ENCODE measurements around the gene RNF225. TPM values are rescaled to one million over a fixed set of nuclear protein-coding genes. Genes with fewer than 3 reads are reported as not detected.
A peak's percentile ranks its signal among the peaks of the same experiment; 100 is the strongest.

RNF225 gene
- total RNA-seq, 2 donors from 2014 or later, result not detected

GRCh38 chr19:58353717-58354477 lies 41.6 kb upstream of the RNF225 start:
- ATAC-seq (ENCODE audit: insufficient number of reproducible peaks, low FRiP score, low read depth), result no peak
- no peak for TF ChIP-seq CTCF (IDR thresholded peaks at IDR 0.05)
- H3K4me3 ChIP-seq, result no peak overlapping the region
- no peaks in the 10 kb centered on the region for H3K36me3 ChIP-seq
- DNase-seq (ENCODE audit: low spot score), result no peak
- no peaks in the 10 kb centered on the region for H3K27me3 ChIP-seq (replicated peaks; ENCODE audit: insufficient read depth)
- no peaks in the 10 kb centered on the region for H3K9me3 ChIP-seq
- no peak overlapping the region for H3K27ac ChIP-seq
- peaks cover 0 to 14% of the 10 kb centered on the region in 2 donors for H3K4me1 ChIP-seq (ENCODE audit: control insufficient read depth in 1 of 2, low read depth in 2 of 2)

DNA sequence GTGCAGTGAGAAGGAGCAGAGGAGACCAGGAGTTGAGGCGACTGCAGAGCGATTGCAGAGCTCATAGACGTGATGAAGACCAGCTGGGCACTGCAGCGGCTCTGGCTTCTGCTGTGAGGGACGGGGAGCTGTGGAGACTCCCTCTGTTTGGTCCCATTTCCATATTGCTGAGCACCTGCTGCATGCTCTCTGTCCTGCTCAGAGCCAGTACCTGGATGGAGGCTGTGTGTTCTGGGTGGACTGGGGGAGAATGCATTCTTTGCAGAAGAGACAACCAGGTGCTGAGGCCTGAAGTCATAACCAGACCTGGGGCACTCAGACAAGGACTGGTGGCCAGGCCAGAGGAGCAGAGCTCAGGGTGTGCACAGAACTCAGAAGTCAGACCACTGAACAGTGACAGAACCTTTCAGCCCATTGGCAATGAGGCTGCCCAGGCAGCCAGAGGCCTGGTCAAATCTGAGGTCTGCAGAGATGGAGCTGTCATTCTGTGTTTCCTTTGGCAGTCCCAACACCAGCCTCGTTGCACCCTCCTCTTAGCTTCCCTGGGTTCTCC lies 40.9 kb upstream of the RNF225 start:
- H3K27ac ChIP-seq, result no peak overlapping the region
- no peaks in the 10 kb centered on the region for H3K27me3 ChIP-seq (replicated peaks; ENCODE audit: insufficient read depth)
- H3K36me3 ChIP-seq, result no peaks in the 10 kb centered on the region
- peaks cover 0 to 14% of the 10 kb centered on the region in 2 donors for H3K4me1 ChIP-seq (ENCODE audit: control insufficient read depth in 1 of 2, low read depth in 2 of 2)
- ATAC-seq (ENCODE audit: insufficient number of reproducible peaks, low FRiP score, low read depth) (no peak), DNase-seq (ENCODE audit: low spot score) (no peak)
- H3K9me3 ChIP-seq, result no peaks in the 10 kb centered on the region
- no peak overlapping the region for H3K4me3 ChIP-seq
- TF ChIP-seq CTCF (IDR thresholded peaks at IDR 0.05), result no peak

DNA sequence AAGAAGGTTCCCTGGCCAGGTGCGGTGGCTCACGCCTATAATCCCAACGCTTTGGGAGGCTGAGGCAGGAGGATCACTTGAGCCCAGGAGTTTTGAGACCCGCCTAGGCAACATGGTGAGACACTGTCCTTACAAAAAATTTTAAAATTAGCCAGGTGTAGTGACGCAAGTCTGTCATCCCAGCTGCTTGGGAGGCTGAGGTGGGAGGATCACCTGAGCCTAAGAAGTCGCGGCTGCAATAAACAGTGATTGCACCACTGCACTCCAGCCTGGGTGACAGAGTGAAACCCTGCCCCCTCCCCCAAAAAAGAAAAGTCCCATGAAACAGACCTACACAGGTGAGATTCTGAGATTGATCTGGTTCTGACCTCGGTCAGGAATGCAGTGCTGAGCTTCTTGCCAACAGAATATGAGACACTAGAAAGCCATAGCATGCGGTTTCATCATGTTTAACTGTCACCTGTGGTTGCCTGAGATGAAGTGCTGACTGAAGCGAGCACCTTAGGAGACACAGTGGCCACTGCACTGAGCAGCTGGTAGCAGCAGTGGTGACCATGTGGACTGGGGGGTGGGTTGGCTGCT lies 40.1 kb upstream of the RNF225 start:
- Histone ChIP-seq H3K9me3 (no peaks in the 10 kb centered on the region), H3K27me3 (replicated peaks; ENCODE audit: insufficient read depth) (no peaks in the 10 kb centered on the region), H3K4me3 (no peak overlapping the region), H3K36me3 (no peaks in the 10 kb centered on the region), H3K27ac (no peak overlapping the region), H3K4me1 (ENCODE audit: control insufficient read depth in 1 of 2, low read depth in 2 of 2) (peaks cover 0 to 6% of the 10 kb centered on the region in 2 donors)
- no peak for TF ChIP-seq CTCF (IDR thresholded peaks at IDR 0.05)
- ATAC-seq (ENCODE audit: insufficient number of reproducible peaks, low FRiP score, low read depth), result no peak
- no peak for DNase-seq (ENCODE audit: low spot score)

DNA sequence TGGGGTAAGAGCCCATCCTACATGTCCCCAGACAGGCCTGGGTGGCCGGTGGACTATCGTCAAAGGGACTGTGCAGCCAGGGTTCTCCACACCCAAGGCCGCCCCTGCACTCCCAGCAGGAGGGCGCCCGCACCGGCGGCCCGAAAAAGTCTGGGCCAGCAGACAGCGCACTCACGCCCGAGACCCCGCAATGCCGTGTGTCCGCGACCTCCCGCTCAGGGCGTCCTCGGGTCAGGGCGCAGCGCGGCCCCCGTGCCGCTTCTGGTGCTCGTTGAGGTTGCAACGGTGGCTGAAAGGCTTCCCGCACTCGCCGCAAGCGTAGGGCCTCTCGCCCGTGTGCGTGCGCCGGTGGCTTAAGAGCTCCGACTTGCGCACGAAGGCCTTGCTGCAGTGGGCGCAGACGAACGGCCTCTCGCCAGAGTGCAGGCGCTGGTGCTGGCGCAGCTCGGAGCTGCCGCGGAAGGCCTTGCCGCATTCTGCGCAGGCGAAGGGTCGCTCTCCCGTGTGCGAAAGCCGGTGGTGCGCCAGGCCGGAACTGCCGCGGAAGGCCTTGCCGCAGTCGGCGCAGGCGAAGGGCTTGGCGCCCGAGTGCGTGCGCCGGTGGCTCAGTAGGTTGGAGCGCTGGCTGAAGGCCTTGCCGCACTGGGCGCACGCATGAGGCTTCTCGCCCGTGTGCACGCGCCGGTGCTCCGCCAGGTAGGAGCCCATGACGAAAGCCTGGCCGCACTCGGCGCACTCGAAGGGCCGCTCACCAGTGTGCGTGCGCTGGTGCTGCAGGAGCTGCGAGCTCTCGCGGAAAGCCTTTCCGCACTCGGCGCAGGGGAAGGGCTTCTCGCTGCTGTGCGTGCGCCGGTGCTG lies 39.3 kb upstream of the RNF225 start:
- H3K36me3 ChIP-seq, result no peaks in the 10 kb centered on the region
- no peaks in the 10 kb centered on the region for H3K27me3 ChIP-seq (replicated peaks; ENCODE audit: insufficient read depth)
- DNase-seq (ENCODE audit: low spot score) (no peak), ATAC-seq (ENCODE audit: insufficient number of reproducible peaks, low FRiP score, low read depth) (no peak)
- no peak overlapping the region for H3K27ac ChIP-seq
- no peak for TF ChIP-seq CTCF (IDR thresholded peaks at IDR 0.05)
- peak overlapping the region; percentile 52 for H3K4me3 ChIP-seq
- H3K4me1 ChIP-seq (ENCODE audit: control insufficient read depth in 1 of 2, low read depth in 2 of 2), result no peaks in the 10 kb centered on the region
- no peaks in the 10 kb centered on the region for H3K9me3 ChIP-seq

Measured in thoracic aorta (tissue), 2 donors.